ENCODE data around the gene ANKRD30BL. TPM values are rescaled to one million over a fixed set of nuclear protein-coding genes. Genes with fewer than 3 reads are reported as not detected.
"Not testable (repeated sequence)": the region's sequence is repeated elsewhere in the genome, so short reads cannot be mapped to it uniquely, and the experiment has no call there.

The ANKRD30BL gene
- total and polyA plus RNA-seq, 2 of the 13 experiments (the other 11 are each of a cell fraction or from before 2014, with no cell fraction given), result not detected

DNA sequence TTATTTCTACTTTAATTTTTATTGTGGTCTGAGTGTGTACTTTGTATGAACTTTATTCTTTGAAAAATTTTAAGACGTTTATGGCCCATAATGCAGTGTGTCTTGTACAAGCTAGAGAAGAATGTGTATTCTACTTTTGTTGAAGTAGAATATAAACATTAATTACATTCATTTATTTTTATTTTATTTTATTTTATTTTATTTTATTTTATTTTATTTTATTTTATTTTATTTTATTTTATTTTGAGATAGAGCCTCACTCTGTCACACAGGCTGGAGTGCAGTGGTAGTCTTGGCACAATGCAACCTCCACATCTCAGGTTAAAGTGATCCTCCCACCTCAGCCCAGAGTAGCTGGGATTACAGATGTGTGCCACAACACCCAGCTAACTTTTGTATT, 5.3 kb upstream of the ANKRD30BL start:
- H3K36me3 ChIP-seq (replicated peaks in 1 of 2; ENCODE audit: control insufficient read depth in 1 of 2, insufficient read depth in 2 of 2, low read length in 2 of 2), result not testable (repeated sequence)
- WGBS (ENCODE audit: low lambda C conversion rate), result 20% methylated on average over 1 of the region's 1 CpG

DNA sequence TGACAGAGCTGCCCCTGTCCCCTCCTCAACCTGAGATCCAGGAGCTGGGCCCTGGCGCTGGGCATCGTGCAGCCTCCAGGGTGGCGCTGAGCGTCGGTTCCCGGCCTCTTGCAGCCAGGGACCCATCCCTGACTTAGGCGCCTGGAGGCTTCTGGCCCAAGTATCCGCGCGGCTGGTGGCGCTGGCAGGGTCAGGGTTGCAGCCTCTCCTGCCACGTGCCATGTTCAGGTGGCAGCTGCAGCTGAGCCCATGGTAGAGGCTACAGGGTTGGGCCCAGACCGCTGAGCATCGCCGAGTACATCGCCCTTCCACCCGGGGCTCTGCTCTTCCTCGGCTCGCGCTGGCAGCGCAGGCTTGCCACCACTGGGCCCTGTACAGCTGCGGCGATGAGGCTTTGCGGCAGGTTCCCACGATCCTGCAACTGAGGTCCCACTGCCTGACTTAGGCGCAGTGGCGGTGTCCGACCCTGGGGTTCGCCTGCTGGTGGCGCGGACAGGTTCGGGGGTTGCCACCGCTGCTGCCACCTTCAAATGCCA, 441 bp upstream of the ANKRD30BL start:
- WGBS (ENCODE audit: low lambda C conversion rate), result 81% methylated on average over 11 of the region's 33 CpGs
- BruUV-seq (replicated peaks); intact Hi-C loops (cut with micrococcal nuclease; ENCODE audit: unreplicated experiment); H3K36me3 ChIP-seq (replicated peaks in 1 of 2; ENCODE audit: control insufficient read depth in 1 of 2, insufficient read depth in 2 of 2, low read length in 2 of 2); H4K20me1 ChIP-seq (ENCODE audit: insufficient read depth, low read length); in situ Hi-C loops (cut with HindIII; ENCODE audit: extremely low pct_ligation_motif_present, low pct_unique_long_range_greater_than_20kb); H3K9ac ChIP-seq (ENCODE audit: insufficient read depth, low read depth, low read length); H3K4me3 ChIP-seq (replicated peaks in 1 of 3; ENCODE audit: insufficient read depth in 1 of 3, low read depth in 2 of 3, low read length in 3 of 3); H2AFZ ChIP-seq (ENCODE audit: low read length); POLR2A ChIA-PET; H3K4me2 ChIP-seq (ENCODE audit: low read depth, low read length); H3K27me3 ChIP-seq (ENCODE audit: control insufficient read depth in 1 of 2, insufficient read depth in 2 of 2, low read length in 2 of 2); H3K27ac ChIP-seq (ENCODE audit: extremely low read length, insufficient read depth, low read length); H3K79me2 ChIP-seq (ENCODE audit: insufficient read depth, low read length); H3K4me1 ChIP-seq (ENCODE audit: insufficient read depth, low read length); H3K9me3 ChIP-seq (ENCODE audit: low read length); CTCF ChIA-PET (ENCODE audit: low intra/inter-chr PET ratio, low total read pairs); DNase-seq (ENCODE audit: low spot score); FAIRE-seq; ATAC-seq: not testable (repeated sequence)

More for the DNA sequence above, 5.3 kb upstream of the ANKRD30BL start:
- FAIRE-seq; H3K9me3 ChIP-seq (ENCODE audit: low read length); H3K9ac ChIP-seq (ENCODE audit: insufficient read depth, low read depth, low read length); CTCF ChIA-PET (ENCODE audit: low intra/inter-chr PET ratio, low total read pairs); H3K4me2 ChIP-seq (ENCODE audit: low read depth, low read length); BruUV-seq (replicated peaks); DNase-seq (ENCODE audit: low spot score); H4K20me1 ChIP-seq (ENCODE audit: insufficient read depth, low read length); H3K27ac ChIP-seq (ENCODE audit: extremely low read length, insufficient read depth, low read length); ATAC-seq; POLR2A ChIA-PET; H3K4me1 ChIP-seq (ENCODE audit: insufficient read depth, low read length); intact Hi-C loops (cut with micrococcal nuclease; ENCODE audit: unreplicated experiment); H3K79me2 ChIP-seq (ENCODE audit: insufficient read depth, low read length); H2AFZ ChIP-seq (ENCODE audit: low read length); in situ Hi-C loops (cut with HindIII; ENCODE audit: extremely low pct_ligation_motif_present, low pct_unique_long_range_greater_than_20kb); H3K27me3 ChIP-seq (ENCODE audit: control insufficient read depth in 1 of 2, insufficient read depth in 2 of 2, low read length in 2 of 2); H3K4me3 ChIP-seq (replicated peaks in 1 of 3; ENCODE audit: insufficient read depth in 1 of 3, low read depth in 2 of 3, low read length in 3 of 3): not testable (repeated sequence)

DNA sequence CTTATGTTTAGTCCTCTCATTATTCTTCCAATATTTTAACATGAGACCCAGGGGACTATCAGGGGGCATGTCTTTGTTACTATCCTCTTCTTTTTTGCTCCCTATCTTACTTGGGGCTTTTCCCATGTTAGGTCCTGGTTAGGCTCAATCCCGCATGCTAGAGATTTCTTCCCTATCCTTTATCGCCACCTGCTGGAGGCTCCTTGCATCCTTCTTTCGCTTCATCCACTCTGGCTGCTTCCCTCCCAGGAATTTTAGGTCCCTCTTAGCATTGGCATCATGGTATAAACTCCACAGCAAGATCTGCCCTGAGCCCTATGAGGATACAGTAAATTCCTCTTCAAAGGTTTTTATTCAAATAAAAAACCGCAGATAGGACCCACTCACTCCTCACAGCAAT, 15.0 kb downstream of the ANKRD30BL start:
- H2AFZ ChIP-seq (ENCODE audit: low read length); H4K20me1 ChIP-seq (ENCODE audit: insufficient read depth, low read length); H3K36me3 ChIP-seq (replicated peaks in 1 of 2; ENCODE audit: control insufficient read depth in 1 of 2, insufficient read depth in 2 of 2, low read length in 2 of 2); H3K9ac ChIP-seq (ENCODE audit: insufficient read depth, low read depth, low read length); H3K27ac ChIP-seq (ENCODE audit: extremely low read length, insufficient read depth, low read length); BruUV-seq (replicated peaks); H3K4me3 ChIP-seq (replicated peaks in 1 of 3; ENCODE audit: insufficient read depth in 1 of 3, low read depth in 2 of 3, low read length in 3 of 3); POLR2A ChIA-PET; H3K4me1 ChIP-seq (ENCODE audit: insufficient read depth, low read length); in situ Hi-C loops (cut with HindIII; ENCODE audit: extremely low pct_ligation_motif_present, low pct_unique_long_range_greater_than_20kb); ATAC-seq; H3K9me3 ChIP-seq (ENCODE audit: low read length); H3K79me2 ChIP-seq (ENCODE audit: insufficient read depth, low read length); H3K4me2 ChIP-seq (ENCODE audit: low read depth, low read length); FAIRE-seq; H3K27me3 ChIP-seq (ENCODE audit: control insufficient read depth in 1 of 2, insufficient read depth in 2 of 2, low read length in 2 of 2): not testable (repeated sequence)
- 1% methylated on average over 4 of the region's 4 CpGs for WGBS (ENCODE audit: low lambda C conversion rate)
- intact Hi-C loops (cut with micrococcal nuclease; ENCODE audit: unreplicated experiment), result loop anchor here (10.0 kb wide), 1 partner anchor 992 kb away; no protein-coding TSS in a partner anchor
- CTCF ChIA-PET (ENCODE audit: low intra/inter-chr PET ratio, low total read pairs), result interaction anchor here (1.1 kb wide), 1 partner anchor 288 kb away, joined by 6 read pairs; no protein-coding TSS in a partner anchor
- TF ChIP-seq RAD21 (CRISPR knock-in tag; IDR thresholded peaks at IDR 0.05) (peak; percentile 77), STAG1 (CRISPR knock-in tag; IDR thresholded peaks at IDR 0.05) (peak; percentile 84), SMC3 (IDR thresholded peaks at IDR 0.05; ENCODE audit: low read length) (peak; percentile 65)
- TF ChIP-seq, protein P1, sequence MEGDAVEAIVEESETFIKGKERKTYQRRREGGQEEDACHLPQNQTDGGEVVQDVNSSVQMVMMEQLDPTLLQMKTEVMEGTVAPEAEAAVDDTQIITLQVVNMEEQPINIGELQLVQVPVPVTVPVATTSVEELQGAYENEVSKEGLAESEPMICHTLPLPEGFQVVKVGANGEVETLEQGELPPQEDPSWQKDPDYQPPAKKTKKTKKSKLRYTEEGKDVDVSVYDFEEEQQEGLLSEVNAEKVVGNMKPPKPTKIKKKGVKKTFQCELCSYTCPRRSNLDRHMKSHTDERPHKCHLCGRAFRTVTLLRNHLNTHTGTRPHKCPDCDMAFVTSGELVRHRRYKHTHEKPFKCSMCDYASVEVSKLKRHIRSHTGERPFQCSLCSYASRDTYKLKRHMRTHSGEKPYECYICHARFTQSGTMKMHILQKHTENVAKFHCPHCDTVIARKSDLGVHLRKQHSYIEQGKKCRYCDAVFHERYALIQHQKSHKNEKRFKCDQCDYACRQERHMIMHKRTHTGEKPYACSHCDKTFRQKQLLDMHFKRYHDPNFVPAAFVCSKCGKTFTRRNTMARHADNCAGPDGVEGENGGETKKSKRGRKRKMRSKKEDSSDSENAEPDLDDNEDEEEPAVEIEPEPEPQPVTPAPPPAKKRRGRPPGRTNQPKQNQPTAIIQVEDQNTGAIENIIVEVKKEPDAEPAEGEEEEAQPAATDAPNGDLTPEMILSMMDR (CRISPR knock-in tag; IDR thresholded peaks at IDR 0.05), result peak; percentile 78
- DNase-seq (ENCODE audit: low spot score), result peak; percentile 52
